Keratinocyte (primary cell): Measurements from ENCODE around the gene SCYL3. TPM values are rescaled to one million over a fixed set of nuclear protein-coding genes. Genes with fewer than 3 reads are reported as not detected.

Source experiments
- DNase-seq: peaks from one replicate; pipeline ENCODE4 v3.0.0-alpha.2; 2011; ENCODE audit warnings: low read depth, missing footprints, low spot score
- FAIRE-seq: peaks from 2 replicates; lab custom pipeline; 2011; peaks lifted over from hg19 to GRCh38; lab: Jason Lieb, UNC
- H2AFZ ChIP-seq: 2 replicates; pipeline ENCODE4 v1.6.0; 2012; ENCODE audit warnings: low read length, control low read depth, inconsistent platforms; ENCODE audit not compliant: control insufficient read depth
- H3K27ac ChIP-seq: 2 replicates; pipeline ENCODE4 v1.5.1; 2011; ENCODE audit warnings: low read length; ENCODE audit not compliant: control insufficient read depth, insufficient read depth
- H3K27me3 ChIP-seq: 3 replicates; pipeline ENCODE4 v1.6.0; 2011; ENCODE audit warnings: low read length; ENCODE audit not compliant: control insufficient read depth, insufficient read depth; ENCODE audit errors: extremely low read depth
- H3K36me3 ChIP-seq, 2 experiments: 2 replicates in 1 of 2; 3 replicates in 1 of 2; pipeline ENCODE4 v1.5.1; 2011; ENCODE audit warnings: low read length in 2 of 2, mild to moderate bottlenecking in 1 of 2; ENCODE audit not compliant: control insufficient read depth in 2 of 2, insufficient read depth in 2 of 2; ENCODE audit errors: extremely low read depth in 1 of 2
- H3K4me1 ChIP-seq: 3 replicates; pipeline ENCODE4 v1.5.1; 2011; ENCODE audit warnings: low read length; ENCODE audit not compliant: control insufficient read depth, insufficient read depth; ENCODE audit errors: extremely low read depth
- H3K4me2 ChIP-seq: 3 replicates; pipeline ENCODE4 v1.6.0; 2011; ENCODE audit warnings: low read depth, low read length; ENCODE audit not compliant: control insufficient read depth, insufficient read depth; ENCODE audit errors: extremely low read depth
- H3K4me3 ChIP-seq, 3 experiments: fragments of 200-600 bp in 1 of 3; sonication (generic) in 1 of 3; 2 replicates in 2 of 3; 3 replicates in 1 of 3; pipeline ENCODE4 v1.5.1; 2011 to 2016; ENCODE audit warnings: low read length in 3 of 3, mild to moderate bottlenecking in 3 of 3, control low read depth in 2 of 3, inconsistent platforms in 1 of 3, low read depth in 1 of 3, mixed read lengths in 1 of 3, mixed run types in 1 of 3, moderate library complexity in 1 of 3; ENCODE audit not compliant: control insufficient read depth in 2 of 3, insufficient read depth in 2 of 3; ENCODE audit errors: extremely low read depth in 1 of 3
- H3K79me2 ChIP-seq: 2 replicates; pipeline ENCODE4 v1.6.0; 2012; ENCODE audit warnings: low read length; ENCODE audit not compliant: control insufficient read depth, insufficient read depth
- H3K9ac ChIP-seq: 3 replicates; pipeline ENCODE4 v1.6.0; 2011; ENCODE audit warnings: low read length; ENCODE audit not compliant: control insufficient read depth, insufficient read depth; ENCODE audit errors: extremely low read depth
- H3K9me1 ChIP-seq: 3 replicates; pipeline ENCODE4 v1.6.0; 2011; ENCODE audit warnings: low read length; ENCODE audit not compliant: control insufficient read depth, insufficient read depth; ENCODE audit errors: extremely low read depth
- H3K9me3 ChIP-seq: 2 replicates; pipeline ENCODE4 v1.5.1; 2012; ENCODE audit warnings: low read depth, low read length; ENCODE audit not compliant: control insufficient read depth
- H4K20me1 ChIP-seq: 3 replicates; pipeline ENCODE4 v1.6.0; 2011; ENCODE audit warnings: low read length; ENCODE audit not compliant: control insufficient read depth, insufficient read depth; ENCODE audit errors: extremely low read depth
- CTCF ChIP-seq, 3 experiments: IDR thresholded peaks in 1 of 3; conservative IDR thresholded peaks in 1 of 3; optimal IDR thresholded peaks in 1 of 3; 2 replicates in 2 of 3; 3 replicates in 1 of 3; pipeline versions ENCODE3 to v1.5.1; 2011; ENCODE audit warnings: low read length in 3 of 3, mild to moderate bottlenecking in 3 of 3, moderate library complexity in 2 of 3, control low read depth in 1 of 3, inconsistent platforms in 1 of 3; ENCODE audit not compliant: insufficient read depth in 2 of 3; ENCODE audit errors: extremely low read depth in 1 of 3
- EZH2 ChIP-seq: IDR thresholded peaks from one replicate; pipeline ENCODE4 v1.6.1; 2012; ENCODE audit warnings: inconsistent platforms, mild to moderate bottlenecking, low read length, moderate library complexity
- dilution Hi-C: fragments of 300-500 bp; cut with MboI; formaldehyde crosslinking; loops from one replicate; pipeline ENCODE4 v1.7.0; 2020; ENCODE audit warnings: low sequenced_read_pairs; ENCODE audit not compliant: extremely low pct_ligation_motif_present
- polyA plus RNA-seq, 5 experiments: library from polyadenylated mRNA; depleted of rRNA in 3 of 5; stranded (reverse) in 3 of 5; stranded (forward) in 1 of 5; unstranded in 1 of 5; fragments of >200 nt; gene quantifications; 1 replicate in 1 of 5; 2 replicates in 3 of 5; 3 replicates in 1 of 5; pipeline versions ENCODE4 v1.2.1 to v1.2.3, GENCODE V29; 2011 to 2012; ENCODE audit warnings: missing spikeins in 2 of 5, low read depth in 1 of 5, low replicate concordance in 1 of 5

SCYL3 gene
- polyA plus RNA-seq, 1 donor (not counting 4 experiments of a cell fraction or from before 2014, with no cell fraction given): 8.0 TPM

GRCh38 chr1:169848456-169848855 lies 45.2 kb downstream of the SCYL3 start:
- dilution Hi-C loops: no loop called here

DNA sequence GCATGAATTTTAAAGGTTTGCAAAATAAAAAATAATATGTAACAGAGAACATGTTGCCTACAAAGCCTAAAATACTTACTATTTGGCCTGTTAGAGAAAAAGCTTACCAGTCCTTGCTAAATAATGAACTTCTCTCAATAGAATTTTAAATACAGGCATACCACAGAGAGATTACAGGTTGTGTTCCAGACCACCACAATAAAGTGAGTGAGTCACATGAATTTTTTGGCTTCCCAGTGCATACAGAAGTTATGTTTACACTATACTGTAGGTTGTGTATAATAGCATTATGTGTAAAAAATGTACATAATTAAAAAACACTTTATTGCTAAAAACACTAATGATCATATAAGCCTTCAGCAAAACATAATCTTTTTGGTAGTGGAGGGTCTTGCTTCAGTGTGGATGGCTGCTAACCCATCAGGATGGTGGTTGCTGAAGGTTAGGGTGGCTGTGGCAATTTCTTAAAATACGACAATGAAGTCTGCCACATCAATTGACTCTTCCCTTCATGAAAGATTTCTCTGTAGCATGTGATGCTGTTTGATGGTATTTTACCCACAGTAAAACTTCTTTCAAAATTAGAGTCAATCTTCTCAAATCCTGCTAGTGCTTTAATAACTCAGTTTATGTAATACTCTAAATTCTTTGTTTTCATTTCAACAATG lies 48.6 kb downstream of the SCYL3 start:
- peaks cover 0 to 10% of the 10 kb centered on the region in 2 experiments for H3K36me3 ChIP-seq
- TF ChIP-seq EZH2: no peak
- TF ChIP-seq CTCF (optimal IDR thresholded peaks at IDR 0.05 in 1 of 3, IDR thresholded peaks at IDR 0.05 in 1 of 3, conservative IDR thresholded peaks at IDR 0.05 in 1 of 3; ENCODE audit: extremely low read depth in 1 of 3, insufficient read depth in 2 of 3, low read length in 3 of 3): no peak
- no peak overlapping the region for H2AFZ ChIP-seq
- no peak overlapping the region for H3K4me2 ChIP-seq
- no peak overlapping the region for H3K27ac ChIP-seq
- no peak overlapping the region for H3K9ac ChIP-seq
- no peaks in the 10 kb centered on the region for H3K9me1 ChIP-seq
- no peaks in the 10 kb centered on the region for H4K20me1 ChIP-seq
- DNase-seq (no peak), FAIRE-seq (no peak)
- H3K4me1 ChIP-seq: no peaks in the 10 kb centered on the region
- H3K4me3 ChIP-seq: no peak overlapping the region
- no peaks in the 10 kb centered on the region for H3K9me3 ChIP-seq
- no peaks in the 10 kb centered on the region for H3K27me3 ChIP-seq
- dilution Hi-C loops: no loop called here
- no peaks in the 10 kb centered on the region for H3K79me2 ChIP-seq

More at GRCh38 chr1:169848456-169848855, 45.2 kb downstream of the SCYL3 start:
- H3K4me1 ChIP-seq: no peaks in the 10 kb centered on the region
- H3K27ac ChIP-seq: no peak overlapping the region
- H2AFZ ChIP-seq: no peak overlapping the region
- no peaks in the 10 kb centered on the region for H3K79me2 ChIP-seq
- no peaks in the 10 kb centered on the region for H3K9me3 ChIP-seq
- H3K36me3 ChIP-seq: peaks cover 4 to 21% of the 10 kb centered on the region in 2 experiments
- H3K9ac ChIP-seq: no peak overlapping the region
- no peak overlapping the region for H3K4me2 ChIP-seq
- H3K27me3 ChIP-seq: no peaks in the 10 kb centered on the region
- TF ChIP-seq CTCF (optimal IDR thresholded peaks at IDR 0.05 in 1 of 3, IDR thresholded peaks at IDR 0.05 in 1 of 3, conservative IDR thresholded peaks at IDR 0.05 in 1 of 3; ENCODE audit: extremely low read depth in 1 of 3, insufficient read depth in 2 of 3, low read length in 3 of 3): no peak
- TF ChIP-seq EZH2: no peak
- no peaks in the 10 kb centered on the region for H3K9me1 ChIP-seq
- no peaks in the 10 kb centered on the region for H4K20me1 ChIP-seq
- DNase-seq (no peak), FAIRE-seq (no peak)
- H3K4me3 ChIP-seq: no peak overlapping the region
